Cardiac septum (tissue), 1 donor: ENCODE results near the gene RRAGC. TPM values are rescaled to one million over a fixed set of nuclear protein-coding genes. Genes with fewer than 3 reads are reported as not detected.

Experiments
- DNase-seq: peaks from one replicate; pipeline ENCODE4 v3.0.0-alpha.2; 2020; ENCODE audit warnings: low spot score
- intact Hi-C: fragments of 100-400 bp; cut with DNase I; formaldehyde crosslinking; loops from one replicate; pipeline ENCODE4 v1.14.0; 2022
- total RNA-seq: library from RNA; stranded (reverse); fragmentation: NEBNext Ultra II Directional; extraction: Animal tissue kit (Norgen Biotek cat#: 25700); gene quantifications from one replicate; pipeline ENCODE4 v1.2.1, GENCODE V29; 2021
- donor health status: DM: no; HTN: no; CAD: no.

Gene RRAGC
- total RNA-seq, 1 donor from 2014 or later, result 23.6 TPM

DNA sequence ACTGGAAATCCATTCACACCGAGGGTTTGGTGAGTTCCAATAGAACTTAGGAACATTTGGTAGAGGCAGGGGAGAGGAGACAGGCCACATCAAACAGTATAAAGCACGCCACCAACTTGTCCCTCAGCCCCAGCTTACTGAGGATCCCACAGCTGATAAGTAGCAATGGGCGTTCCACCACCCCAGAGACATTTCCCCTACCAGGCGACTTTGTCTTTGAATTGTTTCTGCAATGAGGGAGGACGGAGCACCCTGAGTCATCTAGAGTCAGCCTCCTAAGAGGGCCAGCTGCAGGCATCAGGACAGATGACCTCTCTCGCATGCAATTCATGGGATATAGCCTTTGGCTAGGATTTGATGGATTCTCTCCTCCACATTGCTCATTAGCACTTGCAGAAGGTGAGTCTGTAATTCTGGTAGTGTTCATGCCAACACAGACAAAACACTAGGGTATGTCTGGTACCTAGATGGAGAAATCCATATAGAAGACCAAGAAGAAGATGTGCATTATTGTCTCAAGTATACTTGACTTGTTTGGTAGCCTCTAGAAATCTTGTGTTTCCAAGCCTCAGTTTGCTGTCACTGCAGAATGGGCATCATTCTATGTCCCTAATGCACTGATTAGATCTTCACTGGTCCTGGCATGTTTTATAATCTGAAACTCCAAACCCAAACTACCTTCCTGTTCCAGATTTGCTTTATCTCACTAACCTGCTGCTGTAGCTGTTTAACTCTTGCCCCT is 69.0 kb downstream of the RRAGC start:
- intact Hi-C loops, result no loop called here
- DNase-seq, result no peak

DNA sequence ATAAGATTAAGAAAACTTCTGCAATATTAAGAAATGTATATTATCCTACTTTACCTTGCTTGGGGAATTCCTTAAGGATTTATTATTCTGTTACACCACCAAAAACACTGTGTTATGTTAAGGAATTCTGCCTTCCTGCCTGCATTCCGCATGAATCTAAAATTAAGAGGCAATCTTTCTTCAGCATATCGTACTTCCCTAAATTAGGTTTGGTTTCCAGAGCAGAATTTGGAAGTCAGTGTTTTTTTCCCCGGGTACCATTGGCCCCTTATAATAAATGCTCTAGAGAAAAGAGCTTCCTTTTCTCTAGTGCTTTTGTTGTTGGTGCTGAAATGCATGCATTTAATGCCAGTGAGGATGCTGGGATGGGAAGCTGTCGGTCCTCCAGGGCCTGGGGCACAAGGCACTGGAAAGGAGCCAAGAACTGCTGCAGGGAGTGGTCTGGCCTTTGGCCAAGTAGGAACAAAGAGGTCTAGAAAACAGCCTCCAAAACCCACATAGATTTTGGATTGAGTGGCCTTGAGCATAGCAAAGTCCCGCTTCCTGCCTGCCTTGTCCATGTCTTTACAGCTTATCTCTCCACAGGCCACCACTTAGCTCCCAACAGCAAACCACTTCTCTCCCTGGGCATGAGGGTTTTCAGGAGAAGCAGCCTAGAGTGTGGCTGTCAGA is 69.9 kb downstream of the RRAGC start:
- no peak for DNase-seq
- intact Hi-C loops, result no loop called here

DNA sequence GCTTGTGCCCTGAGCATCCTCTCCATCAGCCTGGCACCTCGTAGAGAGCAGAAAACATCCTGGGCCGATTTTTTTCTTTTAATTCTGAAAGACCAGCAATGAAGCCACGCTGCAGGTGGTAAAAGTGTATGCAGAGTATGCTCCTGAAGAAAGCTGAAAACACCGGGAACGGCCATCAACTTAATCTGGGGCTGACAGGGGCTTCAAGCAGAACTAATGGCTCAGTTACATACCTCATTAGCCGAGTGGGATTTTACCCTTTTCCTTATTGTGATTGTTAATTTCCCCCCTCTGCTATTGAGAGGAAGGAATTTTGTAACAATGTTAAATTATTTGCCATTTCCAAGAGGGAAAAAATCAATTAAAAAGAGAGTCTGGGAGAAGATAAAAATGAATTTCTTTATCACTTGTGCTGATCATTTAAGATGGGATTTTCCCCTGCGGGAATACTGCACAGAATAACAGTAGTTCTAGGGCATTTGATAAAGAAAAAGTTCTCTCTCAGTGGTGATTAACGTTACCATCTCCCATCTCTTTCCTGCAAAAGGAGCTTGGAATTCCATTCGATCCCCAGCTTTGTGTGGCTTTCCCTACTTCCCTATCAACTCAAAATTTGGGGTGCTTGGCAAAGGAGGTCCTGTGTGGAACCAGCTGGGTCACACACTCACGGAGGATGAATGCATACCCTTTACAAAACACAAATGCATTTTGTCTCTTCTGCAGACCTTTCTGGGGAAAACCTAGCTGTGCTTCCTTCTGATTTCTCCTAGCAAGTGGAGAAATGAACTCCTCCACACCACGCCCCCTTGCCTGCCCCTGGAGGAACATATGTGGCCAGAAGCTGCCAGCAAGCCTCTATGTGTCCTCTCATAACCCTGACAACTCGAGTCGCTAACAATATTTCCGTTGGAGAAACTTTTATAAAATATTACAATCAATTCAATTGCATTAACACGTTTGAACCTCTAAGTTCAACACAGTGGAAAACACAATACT is 70.9 kb downstream of the RRAGC start:
- no peak for DNase-seq
- intact Hi-C loops, result no loop called here

Other genes with a start within 250 kb of the RRAGC start
- gene MYCBP, start 13.6 kb upstream of the RRAGC start, total RNA-seq, result 7.7 TPM
- gene GJA9, start 21.8 kb upstream of the RRAGC start, total RNA-seq, result not detected
- not detected for gene RHBDL2, start 82.1 kb upstream of the RRAGC start, total RNA-seq
- gene AKIRIN1, start 131.5 kb upstream of the RRAGC start, total RNA-seq, result 60.0 TPM
- 519 TPM for gene NDUFS5, start 166.6 kb upstream of the RRAGC start, total RNA-seq